SIG-M5 treated with dmso at 0.1 percent for 504 hours (cell line): Measurements from ENCODE around the gene SPOP.
"Not testable (repeated sequence)": the region's sequence is repeated elsewhere in the genome, so short reads cannot be mapped to it uniquely, and the experiment has no call there.

Experiments
- DNase-seq: peaks from one replicate; lab custom pipeline; 2025; ENCODE audit not compliant: unreplicated experiment; lab: John Stamatoyannopoulos, UW

SPOP gene

DNA sequence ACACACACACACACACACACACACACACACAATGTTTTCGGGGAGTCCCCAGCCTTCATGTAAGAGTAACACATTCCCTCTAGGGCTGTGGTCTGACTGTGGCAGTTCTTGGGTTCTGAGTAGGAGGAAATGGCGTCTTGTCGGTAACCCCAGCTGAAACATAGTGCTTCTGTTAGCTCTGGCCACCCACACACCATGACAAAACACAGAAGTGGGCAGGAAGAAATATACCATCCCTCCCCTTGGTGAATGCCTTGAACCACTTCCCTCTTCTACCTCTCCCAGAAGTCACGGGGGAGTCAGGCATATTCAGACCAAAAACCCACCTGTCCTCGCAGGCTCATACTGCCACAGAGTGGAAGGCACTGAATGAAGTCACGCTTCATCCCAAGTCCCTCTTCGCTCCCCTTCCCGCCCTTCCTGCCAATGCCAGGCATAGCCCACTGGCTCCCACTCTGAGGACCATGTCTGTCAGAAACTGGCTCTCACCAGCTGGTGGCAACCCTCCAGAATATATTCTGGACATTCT, 18.4 kb upstream of the SPOP start:
- DNase-seq = peak; percentile 54

GRCh38 chr17:49695698-49696232, 17.9 kb upstream of the SPOP start:
- DNase-seq = no peak

GRCh38 chr17:49694847-49695697, 17.2 kb upstream of the SPOP start:
- DNase-seq = peak; percentile 75

DNA sequence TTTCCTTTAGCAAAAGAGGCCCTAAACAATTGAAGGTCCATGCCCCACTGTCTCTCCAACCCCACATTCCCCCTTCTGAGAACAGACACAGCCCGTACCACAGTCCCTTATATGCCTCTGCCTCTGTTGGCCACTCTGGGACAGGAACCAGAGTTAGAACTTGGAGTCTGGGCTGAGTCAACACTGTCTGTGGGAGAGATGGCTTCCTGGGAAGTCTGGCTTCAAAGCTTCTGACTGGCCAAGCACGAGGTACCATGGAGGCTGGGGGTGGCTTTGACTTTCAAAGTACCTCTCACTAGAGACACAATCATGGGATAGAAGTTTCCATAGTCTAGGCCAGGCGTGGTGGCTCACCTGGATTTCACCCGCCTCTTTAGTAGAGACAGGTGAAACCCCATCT, 14.9 kb upstream of the SPOP start:
- no peak for DNase-seq

DNA sequence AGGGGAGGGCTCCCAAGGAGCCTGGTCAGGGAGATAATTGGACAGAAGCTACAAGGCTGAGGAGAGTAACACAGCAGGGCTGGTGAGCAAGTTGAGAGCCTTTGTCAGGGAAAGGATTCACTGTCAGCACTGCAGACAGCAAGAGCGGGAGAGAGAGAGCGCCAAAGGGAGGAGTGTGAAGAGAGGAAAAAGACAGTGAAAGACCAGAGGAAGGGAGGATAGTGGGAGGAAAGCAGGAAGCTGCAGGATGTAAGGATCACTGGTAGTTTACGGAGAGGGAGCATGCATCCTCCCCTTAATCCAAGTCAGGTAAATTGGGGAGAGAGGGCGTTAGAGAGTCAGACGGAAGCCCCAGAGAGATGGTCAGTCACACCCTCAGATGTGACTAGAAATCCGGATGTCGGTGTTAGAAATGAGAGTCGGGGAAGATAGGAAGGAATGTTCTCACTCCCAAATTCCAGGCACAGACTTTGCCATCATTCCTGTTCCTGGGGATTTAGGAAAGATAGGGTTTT, 13.8 kb upstream of the SPOP start:
- no peak for DNase-seq

DNA sequence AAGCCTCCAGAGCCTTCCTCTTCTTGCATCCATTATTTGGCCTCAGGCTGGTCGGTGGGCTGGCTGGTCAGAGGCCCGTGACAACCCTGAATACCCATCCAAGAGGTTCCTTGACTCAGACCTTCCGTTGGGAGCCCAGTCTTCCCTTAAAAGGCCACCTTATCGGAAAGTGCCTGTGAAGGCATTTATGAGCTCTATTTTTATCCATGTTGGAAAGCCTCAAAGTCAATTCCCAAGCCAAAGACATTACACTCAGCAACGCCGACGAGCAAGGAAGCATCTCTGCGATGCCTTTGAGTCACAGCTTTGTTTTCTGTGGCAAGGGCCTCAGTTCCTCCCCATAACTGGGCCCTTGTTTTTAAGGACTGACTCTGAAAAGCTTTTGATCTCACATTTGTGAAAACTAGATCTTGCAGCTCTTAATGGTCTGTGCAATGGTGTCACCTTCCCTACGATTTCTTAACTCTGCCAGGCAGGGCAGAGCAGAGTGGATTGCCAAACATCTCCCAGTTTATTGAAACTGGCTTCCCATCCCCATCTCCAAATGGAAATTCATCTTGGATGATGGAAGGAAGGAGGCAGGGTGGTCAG, 13.3 kb upstream of the SPOP start:
- DNase-seq = no peak

- no peak for DNase-seq
These were observed 12.4 kb upstream of the SPOP start for GRCh38 chr17:49690256-49690655.

DNA sequence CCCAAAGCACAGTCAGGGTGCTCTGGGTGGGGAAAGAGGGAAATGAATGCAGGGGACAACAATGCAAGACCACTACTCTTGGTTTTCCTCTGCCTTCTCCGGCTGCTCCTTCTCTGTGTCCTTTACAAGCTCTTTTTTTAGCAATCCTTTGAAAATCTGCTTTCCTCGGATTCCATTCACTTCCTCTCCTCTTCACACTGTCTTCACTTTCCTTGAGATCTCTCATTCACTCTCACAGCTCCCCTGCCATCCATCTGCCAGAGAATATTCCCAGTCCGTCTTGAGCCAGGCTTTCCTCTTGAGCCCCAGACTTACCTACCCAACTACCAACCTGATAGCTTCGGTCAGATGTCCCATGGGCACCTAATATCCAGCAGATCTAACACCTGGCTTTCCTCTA, 11.0 kb upstream of the SPOP start:
- no peak for DNase-seq

DNA sequence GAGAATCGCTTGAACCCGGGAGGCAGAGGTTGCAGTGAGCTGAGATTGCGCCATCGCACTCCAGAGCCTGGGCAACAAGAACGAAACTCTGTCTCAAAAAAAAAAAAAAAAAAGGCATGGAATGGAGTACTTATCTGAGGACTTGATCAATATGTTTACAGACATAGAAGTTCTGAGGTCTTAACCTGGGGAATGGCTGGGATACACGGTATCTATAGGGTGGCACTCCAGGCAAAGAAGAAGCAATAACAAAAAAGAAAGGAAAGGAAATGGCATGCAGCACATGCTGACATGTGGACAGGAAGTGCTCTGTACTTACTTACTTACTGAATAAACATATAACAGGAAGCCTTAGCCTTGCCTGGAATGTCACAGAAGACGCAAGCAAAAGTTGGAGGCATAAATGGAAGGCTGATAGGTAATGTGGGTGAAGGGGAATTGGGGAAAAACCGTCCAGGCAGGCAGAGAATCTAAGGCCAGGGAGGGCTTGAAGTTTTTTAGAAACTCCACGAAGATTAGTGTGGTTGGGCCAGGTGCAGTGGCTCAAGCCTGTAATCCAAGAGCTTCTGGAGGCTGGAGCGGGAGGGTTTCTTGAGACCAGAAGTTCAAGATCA, 10.1 kb upstream of the SPOP start:
- DNase-seq = peak; percentile 20

GRCh38 chr17:49681106-49681979, 3.4 kb upstream of the SPOP start:
- DNase-seq = peak; percentile 38

- DNase-seq = no peak
These were observed 2.4 kb upstream of the SPOP start for GRCh38 chr17:49680314-49680713.

- peak; percentile 89 for DNase-seq
These were observed 564 bp downstream of the SPOP start for GRCh38 chr17:49677134-49677932.

GRCh38 chr17:49676276-49676868, 1.5 kb downstream of the SPOP start:
- DNase-seq = peak; percentile 97

- DNase-seq = no peak
These were observed 3.4 kb downstream of the SPOP start for GRCh38 chr17:49674507-49674906.

GRCh38 chr17:49673679-49674078, 4.2 kb downstream of the SPOP start:
- not testable (repeated sequence) for DNase-seq

DNA sequence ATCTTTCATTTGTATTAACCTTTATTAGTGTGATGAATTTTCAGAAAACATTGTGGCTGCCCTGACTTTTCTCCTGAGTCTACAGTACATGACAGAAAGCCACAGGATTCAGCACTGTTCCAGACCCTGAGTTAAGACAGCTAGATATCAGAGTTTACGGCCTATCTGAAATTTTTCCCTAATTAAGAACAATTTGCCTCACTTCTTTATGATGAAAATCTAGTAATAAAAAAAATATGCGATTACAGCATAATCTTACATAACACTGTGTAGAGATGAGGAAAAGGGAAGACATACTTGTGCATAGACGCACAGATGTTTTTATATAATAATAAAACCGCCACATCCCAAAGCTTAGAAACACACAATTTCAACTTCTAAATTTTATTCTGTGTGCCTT, 7.3 kb downstream of the SPOP start:
- DNase-seq = no peak

DNA sequence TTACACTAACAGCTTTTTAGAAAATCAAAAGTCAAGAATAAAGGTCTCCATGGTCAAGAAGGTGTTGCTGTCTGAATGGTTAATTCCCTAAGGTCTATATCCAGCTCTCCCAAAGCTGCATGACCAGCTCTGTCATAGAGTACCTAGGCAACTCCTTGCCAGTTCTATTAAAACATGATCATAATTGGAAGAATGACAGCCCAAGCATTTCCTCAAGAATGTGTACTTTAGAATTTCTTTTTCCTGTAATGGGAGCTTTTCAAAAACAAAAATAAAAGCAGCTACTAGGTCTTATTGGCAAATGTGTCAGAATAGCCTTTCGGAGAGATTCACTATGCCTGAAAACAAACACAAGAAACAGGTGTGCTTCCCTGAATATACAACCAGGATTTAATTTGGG, 7.9 kb downstream of the SPOP start:
- no peak for DNase-seq

GRCh38 chr17:49667854-49668253, 10.0 kb downstream of the SPOP start:
- no peak for DNase-seq

DNA sequence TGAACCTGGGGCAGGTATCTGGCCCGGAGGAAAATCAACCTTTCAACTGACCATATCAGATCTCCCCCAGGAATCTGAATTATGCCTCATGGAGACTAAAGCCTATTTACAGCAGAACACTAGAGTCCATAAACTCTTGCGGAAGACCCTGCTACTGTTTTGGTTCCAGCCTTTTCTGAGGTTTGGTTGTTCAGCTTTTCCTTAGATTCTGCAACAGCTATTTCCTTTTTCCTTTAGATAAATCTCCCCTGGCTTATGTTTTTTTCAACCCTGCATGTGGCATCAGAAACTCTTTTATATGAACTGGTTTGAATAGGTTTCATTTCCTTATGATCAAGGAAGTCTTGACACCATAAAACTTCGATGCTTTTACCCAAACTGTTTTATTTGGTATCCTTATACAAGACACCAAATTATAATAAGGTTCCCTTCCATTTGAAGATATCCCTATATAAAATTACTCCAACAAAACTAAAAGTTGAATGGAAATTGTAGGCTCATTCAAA, 13.1 kb downstream of the SPOP start:
- DNase-seq = no peak
